Esophagus squamous epithelium (tissue), 4 donors: Measurements from ENCODE around the gene SERINC5.

Experiments used
- POLR2A ChIP-seq, 4 donors: fragments of 450-650 bp; IDR thresholded peaks; one replicate each; pipeline ENCODE4 v1.6.1; 2017; ENCODE audit warnings: antibody characterized with exemption in 4 of 4, mild to moderate bottlenecking in 4 of 4, moderate library complexity in 3 of 4
- TF ChIP-seq, protein P1 (sequence below), 6 experiments: fragments of 450-650 bp in 4 of 6; fragments of 200-600 bp in 2 of 6; sonication (generic) in 2 of 6; IDR thresholded peaks; one replicate each; pipeline ENCODE4 v1.5.1; 2016 to 2019; ENCODE audit warnings: antibody characterized with exemption in 6 of 6, mild to moderate bottlenecking in 4 of 6, moderate library complexity in 4 of 6

GRCh38 chr5:80077051-80077714 lies 178.7 kb downstream of the SERINC5 start:
- TF ChIP-seq POLR2A (IDR thresholded peaks at IDR 0.05), result no peak
- TF ChIP-seq, protein P1, sequence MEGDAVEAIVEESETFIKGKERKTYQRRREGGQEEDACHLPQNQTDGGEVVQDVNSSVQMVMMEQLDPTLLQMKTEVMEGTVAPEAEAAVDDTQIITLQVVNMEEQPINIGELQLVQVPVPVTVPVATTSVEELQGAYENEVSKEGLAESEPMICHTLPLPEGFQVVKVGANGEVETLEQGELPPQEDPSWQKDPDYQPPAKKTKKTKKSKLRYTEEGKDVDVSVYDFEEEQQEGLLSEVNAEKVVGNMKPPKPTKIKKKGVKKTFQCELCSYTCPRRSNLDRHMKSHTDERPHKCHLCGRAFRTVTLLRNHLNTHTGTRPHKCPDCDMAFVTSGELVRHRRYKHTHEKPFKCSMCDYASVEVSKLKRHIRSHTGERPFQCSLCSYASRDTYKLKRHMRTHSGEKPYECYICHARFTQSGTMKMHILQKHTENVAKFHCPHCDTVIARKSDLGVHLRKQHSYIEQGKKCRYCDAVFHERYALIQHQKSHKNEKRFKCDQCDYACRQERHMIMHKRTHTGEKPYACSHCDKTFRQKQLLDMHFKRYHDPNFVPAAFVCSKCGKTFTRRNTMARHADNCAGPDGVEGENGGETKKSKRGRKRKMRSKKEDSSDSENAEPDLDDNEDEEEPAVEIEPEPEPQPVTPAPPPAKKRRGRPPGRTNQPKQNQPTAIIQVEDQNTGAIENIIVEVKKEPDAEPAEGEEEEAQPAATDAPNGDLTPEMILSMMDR (IDR thresholded peaks at IDR 0.05), result no peak
